K562 (cell line): Measurements from ENCODE around the gene PAX8.

ENCODE experiments used
- SMARCB1 ChIP-seq: IDR thresholded peaks from 2 replicates; pipeline ENCODE4 v1.6.1; 2011; ENCODE audit warnings: improper control_type of control experiment, low read depth; ENCODE audit not compliant: insufficient read length
- SNRNP70 ChIP-seq: fragments of 200-400 bp; formaldehyde crosslinking; optimal IDR thresholded peaks from 2 replicates; pipeline ENCODE3; 2017; ENCODE audit warnings: low read depth, low read length
- SRF ChIP-seq, 2 experiments: fragments of 250-450, 450-650 bp in 1 of 2; sonication (Bioruptor Pico) in 1 of 2; sonication (generic) in 1 of 2; formaldehyde crosslinking; IDR thresholded peaks; 2 replicates each; pipeline versions ENCODE4 v1.5.0 to v1.5.1; 2020 to 2022; ENCODE audit warnings: mild to moderate bottlenecking in 1 of 2, missing genetic modification reagents in 1 of 2
- TAF7 ChIP-seq: fragments of 450-650 bp; IDR thresholded peaks from 2 replicates; pipeline ENCODE4 v1.6.1; 2016; ENCODE audit warnings: missing genetic modification characterization, missing compliant biosample characterization
- ZBTB7A ChIP-seq: IDR thresholded peaks from 2 replicates; pipeline ENCODE4 v1.6.1; 2011; ENCODE audit warnings: low read depth, mild to moderate bottlenecking, low read length, moderate library complexity, borderline replicate concordance; ENCODE audit not compliant: control insufficient read depth
- ZNF24 ChIP-seq: fragments of 450-650 bp; IDR thresholded peaks from 2 replicates; pipeline ENCODE4 v1.6.1; 2016
- ZNF644 ChIP-seq: fragments of 200-800 bp; sonication (Bioruptor generic); IDR thresholded peaks from 2 replicates; pipeline ENCODE4 v1.6.1; 2016; ENCODE audit warnings: low read depth, missing genetic modification characterization, missing compliant biosample characterization
- TF ChIP-seq, protein P1 (sequence below), 3 experiments: IDR thresholded peaks in 2 of 3; conservative IDR thresholded peaks in 1 of 3; 2 replicates each; pipeline ENCODE4 v1.5.1; 2011 to 2012; ENCODE audit warnings: low read length in 3 of 3, mild to moderate bottlenecking in 3 of 3, control low read depth in 2 of 3, improper control_type of control experiment in 1 of 3, inconsistent platforms in 1 of 3, low read depth in 1 of 3, mixed read lengths in 1 of 3, moderate library complexity in 1 of 3; ENCODE audit not compliant: insufficient read depth in 2 of 3
- TF ChIP-seq, protein P2 (sequence below): IDR thresholded peaks from 3 replicates; pipeline ENCODE4 v1.6.1; 2011; ENCODE audit warnings: borderline replicate concordance, mild to moderate bottlenecking, moderate library complexity; ENCODE audit not compliant: insufficient read length; ENCODE audit errors: extremely low read depth
- TF ChIP-seq, protein P3 (sequence below), 2 experiments: IDR thresholded peaks in 1 of 2; conservative IDR thresholded peaks in 1 of 2; 2 replicates each; pipeline ENCODE4 v1.6.1; 2016; ENCODE audit warnings: low read depth in 2 of 2, mild to moderate bottlenecking in 1 of 2, missing compliant biosample characterization in 1 of 2, missing genetic modification characterization in 1 of 2, moderate library complexity in 1 of 2

DNA sequence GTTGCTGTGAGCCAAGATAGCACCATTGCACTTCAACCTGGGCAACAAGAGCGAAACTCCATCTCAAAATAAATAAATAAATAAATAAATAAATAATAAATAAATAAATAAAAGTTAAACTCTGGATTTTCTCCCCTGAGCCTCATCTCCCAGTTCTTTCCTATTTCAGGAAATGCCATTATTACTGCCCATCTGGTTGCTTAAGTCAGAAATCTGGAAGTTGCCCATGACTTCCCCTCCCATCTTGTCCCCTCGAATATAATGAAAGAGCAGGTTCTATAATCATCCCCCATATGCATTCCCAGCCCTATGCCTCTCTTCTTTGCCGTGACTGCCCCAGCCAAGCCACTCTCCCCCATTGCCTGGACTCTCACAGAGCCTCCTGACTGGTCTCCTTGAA is 109.1 kb downstream of the PAX8 start:
- TF ChIP-seq TAF7 (tag) (no peak), SNRNP70 (no peak), ZBTB7A (no peak), ZNF24 (no peak), SMARCB1 (no peak), ZNF644 (tag) (no peak), SRF (CRISPR knock-in tag; IDR thresholded peaks at IDR 0.05) (no peak)
- TF ChIP-seq, protein P1, sequence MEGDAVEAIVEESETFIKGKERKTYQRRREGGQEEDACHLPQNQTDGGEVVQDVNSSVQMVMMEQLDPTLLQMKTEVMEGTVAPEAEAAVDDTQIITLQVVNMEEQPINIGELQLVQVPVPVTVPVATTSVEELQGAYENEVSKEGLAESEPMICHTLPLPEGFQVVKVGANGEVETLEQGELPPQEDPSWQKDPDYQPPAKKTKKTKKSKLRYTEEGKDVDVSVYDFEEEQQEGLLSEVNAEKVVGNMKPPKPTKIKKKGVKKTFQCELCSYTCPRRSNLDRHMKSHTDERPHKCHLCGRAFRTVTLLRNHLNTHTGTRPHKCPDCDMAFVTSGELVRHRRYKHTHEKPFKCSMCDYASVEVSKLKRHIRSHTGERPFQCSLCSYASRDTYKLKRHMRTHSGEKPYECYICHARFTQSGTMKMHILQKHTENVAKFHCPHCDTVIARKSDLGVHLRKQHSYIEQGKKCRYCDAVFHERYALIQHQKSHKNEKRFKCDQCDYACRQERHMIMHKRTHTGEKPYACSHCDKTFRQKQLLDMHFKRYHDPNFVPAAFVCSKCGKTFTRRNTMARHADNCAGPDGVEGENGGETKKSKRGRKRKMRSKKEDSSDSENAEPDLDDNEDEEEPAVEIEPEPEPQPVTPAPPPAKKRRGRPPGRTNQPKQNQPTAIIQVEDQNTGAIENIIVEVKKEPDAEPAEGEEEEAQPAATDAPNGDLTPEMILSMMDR (IDR thresholded peaks at IDR 0.05 in 2 of 3, conservative IDR thresholded peaks at IDR 0.05 in 1 of 3; ENCODE audit: insufficient read depth in 2 of 3, low read depth in 1 of 3, low read length in 3 of 3) = no peak
- TF ChIP-seq, protein P2, sequence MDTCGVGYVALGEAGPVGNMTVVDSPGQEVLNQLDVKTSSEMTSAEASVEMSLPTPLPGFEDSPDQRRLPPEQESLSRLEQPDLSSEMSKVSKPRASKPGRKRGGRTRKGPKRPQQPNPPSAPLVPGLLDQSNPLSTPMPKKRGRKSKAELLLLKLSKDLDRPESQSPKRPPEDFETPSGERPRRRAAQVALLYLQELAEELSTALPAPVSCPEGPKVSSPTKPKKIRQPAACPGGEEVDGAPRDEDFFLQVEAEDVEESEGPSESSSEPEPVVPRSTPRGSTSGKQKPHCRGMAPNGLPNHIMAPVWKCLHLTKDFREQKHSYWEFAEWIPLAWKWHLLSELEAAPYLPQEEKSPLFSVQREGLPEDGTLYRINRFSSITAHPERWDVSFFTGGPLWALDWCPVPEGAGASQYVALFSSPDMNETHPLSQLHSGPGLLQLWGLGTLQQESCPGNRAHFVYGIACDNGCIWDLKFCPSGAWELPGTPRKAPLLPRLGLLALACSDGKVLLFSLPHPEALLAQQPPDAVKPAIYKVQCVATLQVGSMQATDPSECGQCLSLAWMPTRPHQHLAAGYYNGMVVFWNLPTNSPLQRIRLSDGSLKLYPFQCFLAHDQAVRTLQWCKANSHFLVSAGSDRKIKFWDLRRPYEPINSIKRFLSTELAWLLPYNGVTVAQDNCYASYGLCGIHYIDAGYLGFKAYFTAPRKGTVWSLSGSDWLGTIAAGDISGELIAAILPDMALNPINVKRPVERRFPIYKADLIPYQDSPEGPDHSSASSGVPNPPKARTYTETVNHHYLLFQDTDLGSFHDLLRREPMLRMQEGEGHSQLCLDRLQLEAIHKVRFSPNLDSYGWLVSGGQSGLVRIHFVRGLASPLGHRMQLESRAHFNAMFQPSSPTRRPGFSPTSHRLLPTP = no peak
- TF ChIP-seq, protein P3, sequence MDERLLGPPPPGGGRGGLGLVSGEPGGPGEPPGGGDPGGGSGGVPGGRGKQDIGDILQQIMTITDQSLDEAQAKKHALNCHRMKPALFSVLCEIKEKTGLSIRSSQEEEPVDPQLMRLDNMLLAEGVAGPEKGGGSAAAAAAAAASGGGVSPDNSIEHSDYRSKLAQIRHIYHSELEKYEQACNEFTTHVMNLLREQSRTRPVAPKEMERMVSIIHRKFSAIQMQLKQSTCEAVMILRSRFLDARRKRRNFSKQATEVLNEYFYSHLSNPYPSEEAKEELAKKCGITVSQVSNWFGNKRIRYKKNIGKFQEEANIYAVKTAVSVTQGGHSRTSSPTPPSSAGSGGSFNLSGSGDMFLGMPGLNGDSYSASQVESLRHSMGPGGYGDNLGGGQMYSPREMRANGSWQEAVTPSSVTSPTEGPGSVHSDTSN (CRISPR knock-in tag; IDR thresholded peaks at IDR 0.05; ENCODE audit: low read depth) = no peak
- TF ChIP-seq, protein P3 (tag; conservative IDR thresholded peaks at IDR 0.05; ENCODE audit: low read depth) = no peak
